GM18498 (cell line): ENCODE data around the gene TRAP1.

Source experiments
- ATAC-seq: cut with Tn5 transposase; IDR thresholded peaks from one replicate; pipeline ENCODE4 v1.9.1; 2021; ENCODE audit warnings: mild to moderate bottlenecking, moderate library complexity; ENCODE audit not compliant: unreplicated experiment

TRAP1 gene

GRCh38 chr16:3717235-3718018, at the start of gene TRAP1:
TSS of gene TRAP1 (minus strand) at chr16:3717524. CDS start at chr16:3717508, 16 bp downstream.
- peak; percentile 85 for ATAC-seq

GRCh38 chr16:3766177-3766576, 48.9 kb upstream of the TRAP1 start:
- ATAC-seq = no peak

- no peak for ATAC-seq
Measured at GRCh38 chr16:3764409-3764808, 47.1 kb upstream of the TRAP1 start.

GRCh38 chr16:3762107-3762750, 44.9 kb upstream of the TRAP1 start:
- no peak for ATAC-seq

- no peak for ATAC-seq
Measured at GRCh38 chr16:3761375-3762106, 44.2 kb upstream of the TRAP1 start.

- no peak for ATAC-seq
Measured at GRCh38 chr16:3760518-3760917, 43.2 kb upstream of the TRAP1 start.

GRCh38 chr16:3759736-3760135, 42.4 kb upstream of the TRAP1 start:
- ATAC-seq = no peak

GRCh38 chr16:3756113-3756512, 38.8 kb upstream of the TRAP1 start:
- no peak for ATAC-seq

GRCh38 chr16:3755249-3755648, 37.9 kb upstream of the TRAP1 start:
- no peak for ATAC-seq

- ATAC-seq = no peak
Measured at GRCh38 chr16:3754772-3755171, 37.4 kb upstream of the TRAP1 start.

- no peak for ATAC-seq
Measured at GRCh38 chr16:3754081-3754703, 36.9 kb upstream of the TRAP1 start.

- ATAC-seq = no peak
Measured at GRCh38 chr16:3752984-3753383, 35.7 kb upstream of the TRAP1 start.

- no peak for ATAC-seq
Measured at GRCh38 chr16:3751878-3752277, 34.6 kb upstream of the TRAP1 start.

GRCh38 chr16:3748307-3748706, 31.0 kb upstream of the TRAP1 start:
- ATAC-seq = no peak

GRCh38 chr16:3745751-3746355, 28.5 kb upstream of the TRAP1 start:
- no peak for ATAC-seq

GRCh38 chr16:3744018-3744417, 26.7 kb upstream of the TRAP1 start:
- ATAC-seq = no peak

GRCh38 chr16:3740934-3741333, 23.6 kb upstream of the TRAP1 start:
- no peak for ATAC-seq

- no peak for ATAC-seq
Measured at GRCh38 chr16:3740186-3740585, 22.9 kb upstream of the TRAP1 start.

- no peak for ATAC-seq
Measured at GRCh38 chr16:3739636-3740035, 22.3 kb upstream of the TRAP1 start.

GRCh38 chr16:3738541-3738940, 21.2 kb upstream of the TRAP1 start:
- no peak for ATAC-seq

GRCh38 chr16:3738128-3738527, 20.8 kb upstream of the TRAP1 start:
- no peak for ATAC-seq
